SK-N-MC (cell line): ENCODE data around the gene INSIG2.

ENCODE experiments used
- DNase-seq: peaks from one replicate; pipeline ENCODE4 v3.0.0-alpha.2; 2011; ENCODE audit warnings: low read depth, low spot score
- H3K27ac ChIP-seq: fragments of 200-600 bp; sonication (generic); 2 replicates; pipeline ENCODE4 v1.5.1; 2016; ENCODE audit warnings: mixed run types
- H3K36me3 ChIP-seq: fragments of 200-600 bp; sonication (generic); 2 replicates; pipeline ENCODE4 v1.6.1; 2017; ENCODE audit warnings: antibody characterized with exemption, low read length, mixed read lengths; ENCODE audit not compliant: insufficient read depth
- H3K4me3 ChIP-seq: fragments of 200-600 bp; sonication (generic); 2 replicates; pipeline ENCODE4 v1.5.1; 2016
- H3K9ac ChIP-seq: fragments of 200-600 bp; sonication (generic); 2 replicates; pipeline ENCODE4 v1.8.0; 2017; ENCODE audit warnings: mixed run types, mixed read lengths; ENCODE audit not compliant: insufficient read length
- H3K9me3 ChIP-seq: fragments of 200-600 bp; sonication (generic); 2 replicates; pipeline ENCODE4 v1.6.1; 2017; ENCODE audit warnings: low read depth, mild to moderate bottlenecking, antibody characterized with exemption, low read length, moderate library complexity, mixed read lengths
- EZH2 ChIP-seq: fragments of 200-600 bp; sonication (generic); IDR thresholded peaks from one replicate; pipeline ENCODE4 v1.6.1; 2017; ENCODE audit warnings: antibody characterized with exemption
- FOXP2 ChIP-seq: optimal IDR thresholded peaks from 2 replicates; pipeline ENCODE3; 2011; ENCODE audit warnings: mild to moderate bottlenecking, moderate library complexity; ENCODE audit not compliant: insufficient read depth; ENCODE audit errors: extremely low read length, control extremely low read depth
- POLR2AphosphoS5 ChIP-seq: IDR thresholded peaks from 2 replicates; pipeline ENCODE4 v1.6.1; 2012; ENCODE audit warnings: mild to moderate bottlenecking, low read depth, low read length, borderline replicate concordance

The INSIG2 gene

DNA sequence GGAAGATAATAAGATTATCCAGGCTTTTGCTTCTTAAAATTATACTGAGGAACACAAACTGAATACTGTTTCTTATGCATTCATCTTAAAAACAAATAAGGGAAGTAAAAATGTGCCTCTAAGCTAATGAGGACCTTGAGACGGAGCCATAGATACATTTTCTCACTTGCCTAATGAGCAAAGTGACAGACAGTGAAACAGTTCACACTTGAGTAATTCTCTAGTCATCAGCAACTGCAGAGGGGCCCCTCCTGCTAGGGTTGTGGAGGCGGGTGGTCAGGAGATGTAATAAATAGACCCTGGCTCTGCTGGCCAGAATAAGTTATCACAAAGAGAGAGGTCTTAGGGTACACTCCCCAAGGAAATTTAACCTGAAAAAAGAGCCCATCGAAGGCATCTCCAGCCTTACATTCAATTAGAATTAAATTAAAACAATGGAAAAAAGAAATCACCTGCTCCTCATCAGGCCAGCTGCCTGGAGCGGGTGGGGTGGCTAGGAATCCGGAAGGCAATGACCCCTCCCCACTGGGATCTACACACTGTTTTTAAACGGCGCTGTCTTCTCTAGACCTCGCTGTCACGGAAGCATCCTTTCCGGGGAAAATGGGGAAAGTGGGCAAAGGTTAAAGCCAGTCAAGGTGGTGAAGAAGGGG is 32.6 kb upstream of the INSIG2 start:
- TF ChIP-seq FOXP2 (no peak), EZH2 (no peak), POLR2AphosphoS5 (no peak)
- no peak overlapping the region for H3K9ac ChIP-seq
- no peak overlapping the region for H3K4me3 ChIP-seq
- no peaks in the 10 kb centered on the region for H3K9me3 ChIP-seq
- no peak for DNase-seq
- H3K36me3 ChIP-seq, result no peaks in the 10 kb centered on the region
- no peak overlapping the region for H3K27ac ChIP-seq

DNA sequence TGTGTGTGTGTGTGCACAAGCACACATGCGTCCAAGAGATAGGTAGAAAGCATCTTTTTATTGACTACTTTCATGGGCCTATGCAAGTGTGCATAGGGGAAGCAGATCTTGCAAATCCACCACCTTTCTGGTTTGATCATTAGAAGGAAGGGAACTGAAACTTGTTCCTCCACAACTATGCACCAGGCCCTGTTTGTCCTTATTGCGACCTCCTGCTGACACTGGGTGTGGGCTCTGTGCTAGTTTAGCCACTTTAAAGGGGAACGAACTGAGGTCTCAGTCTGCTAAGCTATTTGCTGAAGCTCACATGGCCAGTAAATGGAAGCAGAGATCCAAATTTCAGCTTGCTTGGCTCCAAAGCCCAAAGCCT is 32.1 kb upstream of the INSIG2 start:
- Histone ChIP-seq H3K36me3 (no peaks in the 10 kb centered on the region), H3K9ac (no peak overlapping the region), H3K4me3 (no peak overlapping the region), H3K9me3 (no peaks in the 10 kb centered on the region), H3K27ac (no peak overlapping the region)
- TF ChIP-seq POLR2AphosphoS5 (no peak), EZH2 (no peak), FOXP2 (no peak)
- DNase-seq, result no peak

DNA sequence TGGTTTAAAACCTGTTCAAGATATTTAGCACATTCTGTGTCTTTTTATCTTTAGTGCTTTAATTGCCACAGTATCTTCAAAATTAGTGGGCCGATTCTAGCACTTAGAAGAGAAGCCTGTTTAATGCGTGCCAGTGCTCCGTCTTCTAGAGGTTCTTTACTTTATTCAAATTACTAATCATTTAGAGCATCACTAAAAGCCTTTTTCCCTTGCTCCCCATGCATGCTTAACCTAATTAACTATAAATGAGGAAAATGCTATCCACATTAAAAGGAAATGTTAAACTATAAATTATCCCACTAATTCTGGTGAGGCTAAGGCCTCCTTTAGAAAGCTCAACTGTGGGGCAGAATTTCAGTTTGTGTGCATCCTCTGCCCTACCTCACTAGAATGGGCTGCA is 31.5 kb upstream of the INSIG2 start:
- Histone ChIP-seq H3K4me3 (no peak overlapping the region), H3K27ac (no peak overlapping the region), H3K9ac (no peak overlapping the region), H3K36me3 (no peaks in the 10 kb centered on the region), H3K9me3 (no peaks in the 10 kb centered on the region)
- TF ChIP-seq EZH2 (no peak), FOXP2 (no peak), POLR2AphosphoS5 (no peak)
- DNase-seq, result no peak

DNA sequence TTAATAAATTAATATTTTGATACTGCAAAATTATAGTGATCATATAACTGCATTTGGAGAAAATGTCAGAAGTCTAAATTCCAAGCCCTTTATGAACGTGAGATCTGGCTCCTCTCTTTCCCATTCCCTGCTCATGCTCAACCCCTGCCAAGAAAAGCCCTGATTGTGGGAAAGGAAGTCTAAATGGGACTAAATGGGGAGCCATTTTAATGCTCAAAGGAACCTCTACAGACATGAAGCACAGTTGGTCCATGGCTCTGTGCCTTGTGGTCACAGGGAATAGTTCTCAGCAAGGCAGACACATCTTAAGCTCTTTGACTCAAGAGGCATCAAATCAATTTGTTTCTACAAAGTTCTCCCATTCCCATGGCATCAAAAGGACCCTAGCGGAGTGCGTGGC is 29.3 kb upstream of the INSIG2 start:
- no peak overlapping the region for H3K9ac ChIP-seq
- no peak for TF ChIP-seq POLR2AphosphoS5
- no peak for TF ChIP-seq FOXP2
- no peak for TF ChIP-seq EZH2
- H3K36me3 ChIP-seq, result no peaks in the 10 kb centered on the region
- H3K9me3 ChIP-seq, result no peaks in the 10 kb centered on the region
- no peak overlapping the region for H3K4me3 ChIP-seq
- no peak for DNase-seq
- no peak overlapping the region for H3K27ac ChIP-seq

DNA sequence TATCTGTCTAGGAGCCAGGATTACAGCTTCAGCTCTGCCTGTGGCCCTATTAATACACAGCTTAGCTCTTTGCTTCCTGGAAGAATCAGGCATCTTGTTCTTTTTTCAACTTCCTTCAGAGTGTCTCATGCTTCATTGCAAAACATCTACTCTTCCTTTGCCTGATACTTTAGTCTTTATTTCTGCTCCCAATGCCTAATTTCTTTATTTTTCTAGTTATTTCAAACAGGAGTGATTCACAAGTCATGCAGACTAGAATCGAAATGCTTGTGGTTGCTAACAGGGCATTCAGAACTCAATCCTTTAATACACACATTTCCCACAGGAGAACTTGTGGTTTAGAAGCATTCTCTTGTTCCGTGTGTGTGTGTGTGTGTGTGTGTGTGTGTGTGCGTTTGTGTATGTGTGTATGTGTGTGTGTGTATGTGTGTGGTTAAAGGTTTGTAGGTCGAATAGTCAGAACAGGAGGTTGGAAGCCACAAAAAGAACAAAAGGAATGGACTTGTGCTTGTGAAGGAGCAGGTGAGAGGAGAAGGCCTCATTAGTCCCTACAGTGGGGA is 28.3 kb upstream of the INSIG2 start:
- no peak for TF ChIP-seq EZH2
- TF ChIP-seq FOXP2, result no peak
- TF ChIP-seq POLR2AphosphoS5, result no peak
- H3K9me3 ChIP-seq, result no peaks in the 10 kb centered on the region
- H3K4me3 ChIP-seq, result no peak overlapping the region
- H3K27ac ChIP-seq, result no peak overlapping the region
- DNase-seq, result no peak
- no peaks in the 10 kb centered on the region for H3K36me3 ChIP-seq
- H3K9ac ChIP-seq, result no peak overlapping the region

DNA sequence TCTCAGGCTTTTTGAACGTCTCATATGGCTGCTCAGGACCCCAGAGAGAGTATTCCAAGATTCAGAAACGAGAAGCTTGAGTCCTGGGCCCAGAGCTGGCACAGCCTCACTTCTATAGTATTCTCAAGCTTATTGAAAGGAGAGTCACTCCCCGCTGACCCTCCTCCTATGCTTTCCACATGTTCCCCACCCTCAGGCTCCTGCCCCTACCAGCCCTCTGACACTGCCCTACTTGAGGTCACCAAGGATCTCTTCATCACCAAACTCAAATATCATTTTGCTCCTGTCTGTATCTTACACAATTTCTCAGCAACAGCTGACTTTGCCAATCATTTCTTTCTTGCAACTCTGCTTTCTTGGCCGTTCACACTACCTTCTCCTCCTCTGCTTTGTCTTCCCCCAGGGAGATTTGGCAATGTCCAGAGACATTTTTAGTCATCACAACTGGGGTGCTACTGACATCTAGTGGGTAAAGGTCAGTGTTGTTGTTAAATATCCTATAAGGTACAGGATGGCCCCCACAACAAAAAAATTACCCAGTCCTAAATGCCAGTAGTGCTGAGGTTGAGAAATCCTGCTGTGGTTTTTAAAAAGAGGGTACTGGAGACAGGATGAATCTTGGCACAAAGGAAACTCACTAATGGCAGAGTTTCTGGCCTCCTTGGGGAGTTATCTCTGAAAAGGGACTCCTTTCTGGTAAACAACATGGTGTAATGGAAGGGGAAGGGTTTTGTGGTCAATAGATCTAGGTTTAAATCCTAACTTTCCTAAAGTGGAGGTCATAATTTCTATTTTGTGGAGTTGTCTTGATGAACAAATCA is 26.9 kb upstream of the INSIG2 start:
- Histone ChIP-seq H3K9ac (no peak overlapping the region), H3K4me3 (no peak overlapping the region), H3K9me3 (no peaks in the 10 kb centered on the region), H3K27ac (no peak overlapping the region), H3K36me3 (no peaks in the 10 kb centered on the region)
- no peak for TF ChIP-seq EZH2
- no peak for TF ChIP-seq FOXP2
- TF ChIP-seq POLR2AphosphoS5, result no peak
- no peak for DNase-seq

DNA sequence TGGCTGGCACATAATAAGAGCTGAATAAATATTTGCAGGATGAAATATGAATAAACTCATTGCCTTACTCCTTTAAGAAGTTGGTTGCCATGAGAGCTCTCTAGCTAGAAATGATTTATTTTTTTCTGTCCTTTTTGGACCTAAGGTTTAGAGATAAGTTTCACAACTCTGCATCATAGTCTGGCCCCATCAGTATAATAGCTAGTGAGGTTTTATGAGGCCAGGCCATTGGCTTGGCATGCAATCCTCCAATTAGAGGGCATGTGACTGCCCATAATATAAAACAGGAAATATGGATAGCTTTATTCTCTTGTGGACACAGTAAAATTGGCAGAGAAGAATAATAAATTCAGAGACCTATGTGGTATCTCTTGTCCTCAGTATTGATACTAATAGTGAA is 26.2 kb upstream of the INSIG2 start:
- Histone ChIP-seq H3K27ac (no peak overlapping the region), H3K4me3 (no peak overlapping the region), H3K9ac (no peak overlapping the region), H3K9me3 (no peaks in the 10 kb centered on the region), H3K36me3 (no peaks in the 10 kb centered on the region)
- DNase-seq, result no peak
- TF ChIP-seq EZH2 (no peak), POLR2AphosphoS5 (no peak), FOXP2 (no peak)

DNA sequence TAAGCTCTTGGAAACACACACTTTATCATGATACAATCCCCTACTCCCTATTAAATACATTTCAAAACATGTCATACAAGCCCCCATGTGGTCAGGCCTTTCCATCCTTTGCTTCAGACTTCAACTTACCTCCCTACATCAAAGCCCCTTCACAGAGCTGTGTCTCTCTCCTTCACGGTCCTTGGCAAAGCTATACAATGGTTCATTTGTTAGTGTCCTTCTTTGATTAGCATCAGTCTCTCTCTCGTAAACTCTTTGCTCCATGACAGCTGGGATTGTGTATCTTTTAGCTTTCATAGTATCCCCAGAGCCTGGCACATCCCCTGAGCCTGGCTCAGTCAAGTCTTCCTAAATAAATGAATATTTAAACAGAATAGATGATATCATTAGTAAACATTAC is 25.6 kb upstream of the INSIG2 start:
- Histone ChIP-seq H3K9me3 (no peaks in the 10 kb centered on the region), H3K36me3 (no peaks in the 10 kb centered on the region), H3K9ac (no peak overlapping the region), H3K27ac (no peak overlapping the region), H3K4me3 (no peak overlapping the region)
- no peak for TF ChIP-seq EZH2
- no peak for TF ChIP-seq FOXP2
- TF ChIP-seq POLR2AphosphoS5, result no peak
- no peak for DNase-seq
